HG03565 (cell line): ENCODE results near the gene ARHGEF17.
A peak's percentile ranks its signal among the peaks of the same experiment; 100 is the strongest.

Experiments
- ATAC-seq: cut with Tn5 transposase; IDR thresholded peaks from one replicate; pipeline ENCODE4 v1.9.1; 2021; ENCODE audit warnings: mild to moderate bottlenecking, moderate library complexity; ENCODE audit not compliant: unreplicated experiment

The ARHGEF17 gene

GRCh38 chr11:73291196-73291595, 16.9 kb upstream of the ARHGEF17 start:
- ATAC-seq, result no peak

GRCh38 chr11:73291781-73292524, 16.1 kb upstream of the ARHGEF17 start:
- ATAC-seq, result no peak

DNA sequence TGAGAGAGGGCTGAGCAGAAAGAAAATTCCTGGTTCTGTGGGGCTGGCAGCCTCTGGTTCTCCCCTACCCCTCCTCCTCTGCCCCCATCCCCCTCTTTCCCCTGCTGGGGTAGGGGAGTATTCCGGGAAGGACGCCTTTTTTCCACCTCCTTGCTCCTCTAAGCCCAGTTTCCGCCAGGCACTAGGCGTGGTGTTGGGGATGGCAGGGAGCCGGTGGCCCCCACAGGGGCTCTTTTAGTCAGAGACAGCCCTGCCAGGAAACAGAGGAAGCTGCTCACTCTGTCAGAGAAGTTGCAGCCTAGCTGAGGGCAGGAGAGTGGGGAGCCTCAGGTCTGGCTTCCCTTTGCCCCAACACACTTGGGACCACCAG, 15.6 kb upstream of the ARHGEF17 start:
- no peak for ATAC-seq

- no peak for ATAC-seq
These were observed 14.6 kb upstream of the ARHGEF17 start for GRCh38 chr11:73293356-73293936.

GRCh38 chr11:73294604-73295003, 13.5 kb upstream of the ARHGEF17 start:
- no peak for ATAC-seq

- ATAC-seq, result no peak
These were observed 12.7 kb upstream of the ARHGEF17 start for GRCh38 chr11:73295241-73295995.

- no peak for ATAC-seq
These were observed 12.1 kb upstream of the ARHGEF17 start for GRCh38 chr11:73295996-73296318.

- ATAC-seq, result no peak
These were observed 11.4 kb upstream of the ARHGEF17 start for GRCh38 chr11:73296501-73297230.

DNA sequence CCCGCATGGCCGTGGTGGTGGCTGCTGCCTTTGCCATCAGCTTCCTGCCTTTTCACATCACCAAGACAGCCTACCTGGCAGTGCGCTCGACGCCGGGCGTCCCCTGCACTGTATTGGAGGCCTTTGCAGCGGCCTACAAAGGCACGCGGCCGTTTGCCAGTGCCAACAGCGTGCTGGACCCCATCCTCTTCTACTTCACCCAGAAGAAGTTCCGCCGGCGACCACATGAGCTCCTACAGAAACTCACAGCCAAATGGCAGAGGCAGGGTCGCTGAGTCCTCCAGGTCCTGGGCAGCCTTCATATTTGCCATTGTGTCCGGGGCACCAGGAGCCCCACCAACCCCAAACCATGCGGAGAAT, 10.9 kb upstream of the ARHGEF17 start:
- ATAC-seq, result no peak

GRCh38 chr11:73297702-73298101, 10.4 kb upstream of the ARHGEF17 start:
- ATAC-seq, result no peak

GRCh38 chr11:73298233-73298632, 9.8 kb upstream of the ARHGEF17 start:
- ATAC-seq, result no peak

DNA sequence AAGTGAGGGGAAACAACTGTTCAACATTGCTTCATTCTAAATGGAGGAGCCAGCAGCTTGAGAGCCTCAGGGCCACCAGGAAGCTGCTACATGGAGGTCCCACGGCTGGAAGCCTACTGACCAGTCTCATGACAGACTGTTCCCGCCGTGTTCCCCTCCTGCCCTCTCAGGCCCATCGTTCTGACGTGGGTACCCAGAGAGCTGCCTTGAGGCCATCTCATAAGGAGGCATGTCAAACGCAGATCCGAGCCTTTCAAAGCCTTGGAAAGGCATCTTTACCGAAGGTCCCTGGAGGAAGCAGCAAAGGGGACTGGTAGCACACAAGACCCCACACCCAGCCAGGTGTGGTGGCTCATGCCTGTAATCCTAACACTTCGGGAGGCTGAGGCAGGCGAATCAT, 8.3 kb upstream of the ARHGEF17 start:
- ATAC-seq, result no peak

GRCh38 chr11:73306069-73306841, 1.8 kb upstream of the ARHGEF17 start:
- no peak for ATAC-seq

GRCh38 chr11:73306977-73307322, 1.1 kb upstream of the ARHGEF17 start:
- ATAC-seq, result no peak

DNA sequence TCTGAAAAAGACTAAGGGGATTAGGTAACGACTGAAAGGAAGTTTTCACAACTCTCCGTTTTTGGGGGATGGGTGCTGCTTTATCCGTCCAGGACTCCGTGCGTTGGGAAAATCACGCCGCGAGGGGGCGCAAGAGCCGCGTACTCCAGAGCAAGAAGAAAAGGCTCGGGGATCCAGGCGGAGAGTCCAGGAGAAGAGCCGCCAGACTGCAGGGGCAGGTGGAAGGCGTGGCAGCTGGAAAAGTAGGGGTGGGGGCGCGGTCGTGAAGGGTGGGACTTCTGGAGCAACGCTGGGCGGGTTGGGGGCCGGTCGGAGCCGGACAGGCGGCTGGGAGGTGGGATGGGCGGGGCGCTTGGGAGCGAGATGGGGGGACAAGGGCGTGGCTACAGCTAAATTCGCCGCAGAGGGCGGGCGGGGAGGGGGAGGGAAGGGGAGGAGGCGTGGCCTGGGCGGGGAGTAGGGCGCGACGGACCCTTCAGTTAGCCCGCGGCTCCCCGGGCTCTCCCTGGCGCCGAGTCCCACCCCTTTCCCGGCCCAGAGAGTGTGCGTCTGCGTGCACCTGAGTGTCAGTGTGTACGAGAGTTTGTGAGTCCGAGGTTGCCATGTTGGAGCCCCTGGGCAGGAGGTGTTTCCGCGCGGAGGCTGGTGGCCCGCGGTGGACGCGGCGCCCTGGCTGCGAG, 613 bp upstream of the ARHGEF17 start:
- ATAC-seq, result peak; percentile 41

DNA sequence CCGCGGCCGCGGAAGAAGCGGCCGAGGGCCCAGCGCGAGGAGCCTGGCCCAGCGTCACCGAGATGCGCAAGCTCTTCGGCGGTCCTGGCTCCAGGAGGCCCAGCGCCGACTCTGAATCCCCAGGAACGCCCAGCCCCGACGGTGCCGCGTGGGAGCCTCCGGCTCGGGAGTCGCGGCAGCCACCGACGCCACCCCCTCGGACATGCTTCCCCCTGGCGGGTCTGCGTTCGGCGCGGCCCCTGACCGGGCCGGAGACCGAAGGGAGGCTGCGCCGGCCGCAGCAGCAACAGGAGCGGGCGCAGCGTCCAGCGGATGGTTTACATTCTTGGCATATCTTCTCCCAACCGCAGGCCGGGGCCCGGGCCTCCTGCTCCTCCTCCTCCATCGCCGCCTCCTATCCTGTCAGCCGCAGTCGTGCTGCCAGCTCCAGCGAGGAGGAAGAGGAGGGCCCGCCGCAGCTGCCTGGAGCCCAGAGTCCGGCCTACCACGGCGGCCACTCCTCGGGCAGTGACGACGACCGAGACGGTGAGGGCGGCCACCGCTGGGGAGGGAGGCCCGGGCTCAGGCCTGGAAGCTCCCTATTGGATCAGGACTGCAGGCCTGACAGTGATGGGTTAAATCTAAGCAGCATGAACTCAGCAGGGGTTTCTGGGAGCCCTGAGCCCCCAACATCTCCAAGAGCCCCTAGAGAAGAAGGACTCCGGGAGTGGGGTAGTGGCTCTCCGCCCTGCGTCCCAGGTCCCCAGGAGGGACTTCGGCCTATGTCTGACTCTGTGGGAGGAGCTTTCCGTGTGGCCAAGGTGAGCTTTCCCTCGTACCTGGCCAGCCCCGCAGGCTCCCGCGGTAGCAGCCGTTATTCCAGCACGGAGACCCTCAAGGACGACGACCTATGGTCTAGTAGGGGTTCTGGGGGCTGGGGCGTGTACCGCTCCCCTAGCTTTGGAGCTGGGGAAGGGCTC, 1.2 kb downstream of the ARHGEF17 start:
- no peak for ATAC-seq

DNA sequence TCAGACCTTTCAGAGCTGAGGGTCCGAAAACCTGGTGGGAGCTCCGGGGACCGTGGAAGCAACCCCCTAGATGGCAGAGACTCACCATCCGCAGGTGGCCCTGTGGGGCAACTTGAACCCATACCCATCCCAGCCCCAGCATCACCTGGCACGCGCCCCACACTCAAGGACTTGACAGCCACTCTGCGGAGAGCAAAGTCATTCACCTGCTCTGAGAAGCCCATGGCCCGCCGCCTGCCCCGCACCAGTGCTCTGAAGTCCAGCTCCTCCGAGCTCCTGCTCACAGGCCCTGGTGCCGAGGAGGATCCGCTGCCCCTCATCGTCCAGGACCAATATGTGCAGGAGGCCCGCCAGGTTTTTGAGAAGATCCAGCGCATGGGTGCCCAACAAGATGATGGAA, 2.0 kb downstream of the ARHGEF17 start:
- no peak for ATAC-seq

DNA sequence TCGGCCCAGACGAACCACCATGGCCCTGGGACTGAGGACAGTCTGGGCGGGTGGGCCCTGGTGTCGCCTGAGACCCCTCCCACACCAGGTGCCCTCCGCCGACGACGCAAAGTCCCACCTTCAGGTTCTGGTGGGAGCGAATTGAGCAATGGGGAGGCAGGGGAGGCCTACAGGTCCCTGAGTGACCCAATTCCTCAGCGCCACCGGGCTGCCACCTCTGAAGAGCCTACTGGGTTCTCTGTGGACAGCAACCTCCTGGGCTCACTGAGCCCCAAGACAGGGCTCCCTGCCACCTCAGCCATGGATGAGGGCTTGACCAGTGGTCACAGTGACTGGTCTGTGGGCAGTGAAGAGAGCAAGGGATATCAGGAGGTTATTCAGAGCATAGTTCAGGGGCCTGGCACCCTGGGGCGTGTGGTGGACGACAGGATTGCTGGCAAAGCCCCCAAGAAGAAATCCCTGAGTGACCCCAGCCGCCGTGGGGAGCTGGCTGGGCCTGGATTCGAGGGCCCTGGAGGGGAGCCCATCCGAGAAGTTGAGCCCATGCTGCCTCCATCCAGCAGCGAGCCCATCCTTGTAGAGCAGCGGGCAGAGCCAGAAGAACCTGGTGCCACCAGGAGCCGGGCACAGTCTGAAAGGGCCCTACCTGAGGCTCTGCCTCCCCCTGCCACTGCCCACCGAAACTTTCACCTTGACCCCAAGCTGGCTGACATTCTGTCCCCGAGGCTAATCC, 2.8 kb downstream of the ARHGEF17 start:
- ATAC-seq, result no peak

- no peak for ATAC-seq
These were observed 3.4 kb downstream of the ARHGEF17 start for GRCh38 chr11:73311394-73311869.
